IPS-20b (cell line): ENCODE results near the gene FNIP2.
"Not testable (repeated sequence)": the region's sequence is repeated elsewhere in the genome, so short reads cannot be mapped to it uniquely, and the experiment has no call there.

Experiments used
- H3K27ac ChIP-seq: one replicate; pipeline ENCODE4 v1.5.1; 2013; ENCODE audit warnings: low read length
- H3K27me3 ChIP-seq: 2 replicates; pipeline ENCODE4 v1.6.1; 2013; ENCODE audit warnings: mild to moderate bottlenecking, low read length, inconsistent platforms; ENCODE audit not compliant: insufficient read depth
- H3K36me3 ChIP-seq: 2 replicates; pipeline ENCODE4 v1.6.1; 2013; ENCODE audit warnings: low read depth, mild to moderate bottlenecking, inconsistent platforms, low read length, moderate library complexity; ENCODE audit not compliant: insufficient read depth
- H3K4me1 ChIP-seq: 2 replicates; pipeline ENCODE4 v1.6.1; 2013; ENCODE audit warnings: mild to moderate bottlenecking, control low read depth, inconsistent platforms, low read length, moderate library complexity; ENCODE audit not compliant: insufficient read depth
- H3K4me3 ChIP-seq: 2 replicates; pipeline ENCODE4 v1.5.1; 2013; ENCODE audit warnings: mild to moderate bottlenecking, low read length, inconsistent platforms
- H3K9ac ChIP-seq: 2 replicates; pipeline ENCODE4 v1.6.1; 2013; ENCODE audit warnings: low read depth, mild to moderate bottlenecking, inconsistent platforms, low read length, moderate library complexity
- H3K9me3 ChIP-seq: 2 replicates; pipeline ENCODE4 v1.6.1; 2013; ENCODE audit warnings: mild to moderate bottlenecking, low read depth, low read length, inconsistent platforms; ENCODE audit not compliant: insufficient read depth

The FNIP2 gene

DNA sequence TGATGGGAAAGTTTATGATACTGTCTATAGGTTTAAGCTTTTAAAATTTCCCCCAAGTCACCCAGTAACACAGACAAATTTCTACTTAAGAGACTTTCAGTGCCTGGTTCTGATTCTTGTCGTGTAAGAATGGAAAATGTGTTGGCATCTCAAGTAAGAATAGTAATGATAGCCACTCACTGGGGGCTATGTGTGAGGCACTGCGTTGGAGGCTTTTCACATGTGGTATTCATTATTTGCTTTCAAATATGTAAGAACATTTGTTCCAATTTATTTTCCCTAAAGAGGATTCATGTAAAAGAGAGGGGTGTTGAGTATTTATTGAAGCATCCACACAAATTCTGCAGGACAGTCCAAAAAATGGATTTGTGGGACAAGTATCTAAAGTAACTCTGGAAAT is 143.6 kb downstream of the FNIP2 start:
- Histone ChIP-seq H3K36me3 (no peaks in the 10 kb centered on the region), H3K4me3 (no peak overlapping the region), H3K27me3 (no peaks in the 10 kb centered on the region), H3K27ac (no peak overlapping the region), H3K4me1 (0 out of 2 replicates have a peak, but pooled peaks cover 2% of the 10 kb centered on the region), H3K9me3 (no peaks in the 10 kb centered on the region), H3K9ac (no peak overlapping the region)

DNA sequence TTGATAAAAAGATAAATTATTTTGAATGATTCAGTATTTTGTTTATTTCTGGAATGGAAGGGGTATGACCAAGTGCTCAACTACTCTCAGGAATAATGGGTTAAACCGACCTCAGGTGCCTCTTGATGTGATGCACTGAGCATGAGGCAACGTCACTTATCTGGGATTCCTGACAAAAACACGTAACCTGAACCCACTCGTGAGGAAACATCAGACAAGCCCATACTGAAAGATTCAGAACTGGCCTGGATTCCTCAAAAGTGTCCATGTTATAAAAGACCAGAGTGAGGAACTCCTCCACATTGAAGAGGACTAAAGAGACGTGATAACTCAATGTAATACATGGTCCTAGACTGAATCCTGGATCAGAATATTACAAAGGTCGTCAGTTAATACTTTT is 144.0 kb downstream of the FNIP2 start:
- H3K27me3 ChIP-seq, result no peaks in the 10 kb centered on the region
- H3K9ac ChIP-seq, result no peak overlapping the region
- no peaks in the 10 kb centered on the region for H3K36me3 ChIP-seq
- H3K4me1 ChIP-seq, result 0 out of 2 replicates have a peak, but pooled peaks cover 2% of the 10 kb centered on the region
- H3K27ac ChIP-seq, result no peak overlapping the region
- H3K4me3 ChIP-seq, result no peak overlapping the region
- H3K9me3 ChIP-seq, result no peaks in the 10 kb centered on the region

DNA sequence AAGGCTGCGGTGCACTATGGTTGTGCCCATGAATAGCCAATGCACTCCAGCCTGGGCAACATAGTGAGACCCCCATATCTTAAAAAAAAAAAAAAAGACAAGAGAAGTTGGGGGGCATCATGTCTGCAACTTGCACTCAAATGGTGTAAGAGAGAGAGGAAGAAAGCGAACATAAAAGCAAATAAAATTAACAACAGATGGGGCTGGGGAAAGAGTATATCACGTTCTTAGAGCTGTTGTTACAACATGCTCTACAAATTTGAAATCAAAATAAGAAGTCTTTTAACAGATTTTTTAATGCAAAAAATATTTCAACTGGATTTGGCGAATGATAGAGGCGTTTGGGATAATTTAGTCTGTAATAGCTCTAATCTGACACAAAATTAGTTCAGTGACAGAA is 144.9 kb downstream of the FNIP2 start:
- H3K27ac ChIP-seq, result no peak overlapping the region
- no peaks in the 10 kb centered on the region for H3K9me3 ChIP-seq
- no peak overlapping the region for H3K4me3 ChIP-seq

DNA sequence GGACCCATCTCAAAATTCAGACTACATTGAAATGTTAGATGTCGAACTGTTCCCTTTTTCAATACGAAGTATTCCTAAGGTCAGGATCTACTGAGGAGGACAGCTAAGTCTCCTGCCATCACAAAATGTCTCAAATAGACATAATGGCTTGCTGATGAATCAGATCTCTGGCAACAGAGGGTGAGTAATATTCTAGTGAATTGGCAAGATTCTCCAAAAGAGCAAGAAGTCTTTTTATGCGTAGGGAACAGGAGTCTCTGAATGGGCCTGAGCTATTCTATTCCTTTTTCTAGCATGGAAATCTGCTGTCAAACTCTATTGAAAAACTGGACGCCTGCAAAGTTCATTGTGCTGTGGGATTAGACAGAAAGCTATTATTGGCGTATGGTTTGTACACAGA is 145.4 kb downstream of the FNIP2 start:
- Histone ChIP-seq H3K36me3 (no peaks in the 10 kb centered on the region), H3K9me3 (no peaks in the 10 kb centered on the region), H3K9ac (no peak overlapping the region), H3K27me3 (no peaks in the 10 kb centered on the region), H3K27ac (no peak overlapping the region), H3K4me1 (0 out of 2 replicates have a peak, but pooled peaks cover 2% of the 10 kb centered on the region), H3K4me3 (no peak overlapping the region)

More for the DNA sequence above, 144.9 kb downstream of the FNIP2 start:
- H3K4me1 ChIP-seq, result 0 out of 2 replicates have a peak, but pooled peaks cover 2% of the 10 kb centered on the region
- H3K36me3 ChIP-seq, result no peaks in the 10 kb centered on the region
- no peaks in the 10 kb centered on the region for H3K27me3 ChIP-seq
- H3K9ac ChIP-seq, result no peak overlapping the region

DNA sequence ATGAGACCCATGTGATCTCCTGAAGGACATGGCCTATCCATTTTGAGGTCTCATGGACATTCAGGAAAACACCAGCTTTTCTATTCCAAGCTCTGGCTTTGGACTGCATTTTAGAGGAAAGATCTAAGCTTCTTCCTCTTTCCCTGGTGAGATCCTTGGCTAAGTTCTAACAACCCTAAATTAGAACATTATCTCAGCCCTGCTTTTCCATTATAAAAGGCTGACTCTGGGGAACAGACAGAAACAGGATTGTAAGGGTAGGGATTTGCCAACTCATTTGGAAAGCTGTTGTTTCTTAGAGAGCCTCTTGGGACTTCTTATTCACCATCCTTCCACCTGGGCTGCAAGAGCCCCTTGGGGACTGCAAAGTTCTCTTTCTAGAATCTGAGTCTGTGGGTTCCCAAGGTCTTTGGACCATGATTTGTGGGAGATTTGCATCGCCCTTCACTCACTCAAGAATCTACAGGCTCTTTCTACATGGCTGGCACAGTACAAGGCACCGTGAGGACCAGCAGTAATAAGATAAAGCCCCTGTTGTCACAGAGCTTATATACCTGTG is 146.9 kb downstream of the FNIP2 start:
- H3K36me3 ChIP-seq, result no peaks in the 10 kb centered on the region
- H3K9ac ChIP-seq, result no peak overlapping the region
- no peak overlapping the region for H3K4me3 ChIP-seq
- no peaks in the 10 kb centered on the region for H3K27me3 ChIP-seq
- no peak overlapping the region for H3K27ac ChIP-seq
- 0 out of 2 replicates have a peak, but pooled peaks cover 2% of the 10 kb centered on the region for H3K4me1 ChIP-seq
- H3K9me3 ChIP-seq, result no peaks in the 10 kb centered on the region

DNA sequence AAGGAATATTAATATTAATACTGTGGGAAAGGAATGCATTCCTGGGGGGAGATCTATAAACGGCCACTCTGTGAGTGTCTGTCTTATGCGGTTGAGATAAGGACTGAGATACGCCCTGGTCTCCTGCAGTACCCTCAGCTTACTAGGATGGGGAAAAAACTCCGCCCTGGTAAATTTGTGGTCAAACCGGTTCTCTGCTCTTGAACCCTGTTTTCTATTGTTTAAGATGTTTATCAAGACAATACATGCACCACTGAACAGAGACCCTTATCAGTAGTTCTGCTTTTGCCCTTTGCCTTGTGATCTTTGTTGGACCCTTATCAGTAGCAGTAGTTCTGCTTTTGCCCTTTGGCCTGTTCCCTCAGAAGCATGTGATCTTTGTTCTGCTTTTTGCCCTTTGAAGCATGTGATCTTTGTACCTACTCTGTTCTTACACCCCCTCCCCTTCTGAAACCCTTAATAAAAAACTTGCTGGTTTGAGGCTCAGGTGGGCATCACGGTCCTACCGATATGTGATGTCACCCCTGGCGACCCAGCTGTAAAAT is 151.7 kb downstream of the FNIP2 start:
- not testable (repeated sequence) for H3K36me3 ChIP-seq, H3K9me3 ChIP-seq, H3K27me3 ChIP-seq, H3K4me3 ChIP-seq, H3K27ac ChIP-seq, H3K4me1 ChIP-seq, H3K9ac ChIP-seq

DNA sequence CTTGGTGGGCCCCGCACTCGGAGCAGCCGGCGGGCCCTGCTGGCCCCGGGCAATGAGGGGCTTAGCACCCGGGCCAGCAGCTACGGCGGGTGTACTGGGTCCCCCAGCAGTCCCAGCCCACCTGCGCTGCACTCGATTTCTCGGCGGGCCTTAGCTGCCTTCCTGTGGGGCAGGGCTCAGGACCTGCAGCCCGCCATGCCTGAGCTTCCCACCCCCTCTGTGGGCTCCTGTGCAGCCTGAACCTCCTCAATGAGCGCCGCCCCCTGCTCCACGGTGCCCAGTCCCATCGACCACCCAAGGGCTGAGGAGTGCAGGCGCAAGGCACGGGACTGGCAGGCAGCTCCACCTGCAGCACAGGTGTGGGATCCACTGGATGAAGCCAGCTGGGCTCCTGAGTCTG is 158.9 kb downstream of the FNIP2 start:
- not testable (repeated sequence) for H3K9ac ChIP-seq, H3K4me1 ChIP-seq, H3K27me3 ChIP-seq, H3K36me3 ChIP-seq, H3K4me3 ChIP-seq, H3K9me3 ChIP-seq, H3K27ac ChIP-seq

DNA sequence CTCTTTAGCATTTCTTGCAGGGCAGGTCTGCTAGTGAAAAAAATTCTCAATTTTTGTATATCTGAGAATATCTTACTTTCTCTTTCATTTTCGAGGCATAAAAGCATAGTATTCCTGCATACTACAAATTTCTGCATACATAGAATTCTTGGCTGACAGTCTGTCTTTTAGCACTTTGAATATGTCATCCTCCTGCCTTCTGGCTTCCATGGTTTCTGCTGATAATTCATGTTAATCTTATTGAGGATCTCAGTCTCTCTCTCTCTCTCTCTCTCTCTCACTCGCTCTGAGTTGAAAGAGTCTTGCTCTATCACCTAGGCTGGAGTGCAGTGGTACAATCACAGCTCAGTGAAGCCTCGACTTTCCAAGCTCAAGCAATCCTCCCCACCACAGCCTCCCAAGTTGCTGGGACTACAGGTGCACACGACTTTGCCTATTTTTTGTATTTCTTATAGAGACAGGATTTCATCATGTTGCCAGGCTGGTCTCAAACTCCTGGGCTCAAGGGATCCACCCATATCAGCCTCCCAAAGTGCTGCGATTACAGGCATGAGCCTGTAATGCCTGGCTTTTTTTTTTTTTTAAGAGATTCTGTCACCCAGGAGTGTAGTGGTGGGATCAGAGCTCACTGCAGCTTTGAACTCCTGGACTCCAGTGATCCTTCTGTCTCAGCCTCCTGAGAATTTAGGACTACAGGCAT is 161.3 kb downstream of the FNIP2 start:
- no peaks in the 10 kb centered on the region for H3K9me3 ChIP-seq
- H3K27me3 ChIP-seq, result no peaks in the 10 kb centered on the region
- H3K4me1 ChIP-seq, result no peaks in the 10 kb centered on the region
- H3K9ac ChIP-seq, result no peak overlapping the region
- H3K4me3 ChIP-seq, result no peak overlapping the region
- H3K36me3 ChIP-seq, result no peaks in the 10 kb centered on the region
- no peak overlapping the region for H3K27ac ChIP-seq

DNA sequence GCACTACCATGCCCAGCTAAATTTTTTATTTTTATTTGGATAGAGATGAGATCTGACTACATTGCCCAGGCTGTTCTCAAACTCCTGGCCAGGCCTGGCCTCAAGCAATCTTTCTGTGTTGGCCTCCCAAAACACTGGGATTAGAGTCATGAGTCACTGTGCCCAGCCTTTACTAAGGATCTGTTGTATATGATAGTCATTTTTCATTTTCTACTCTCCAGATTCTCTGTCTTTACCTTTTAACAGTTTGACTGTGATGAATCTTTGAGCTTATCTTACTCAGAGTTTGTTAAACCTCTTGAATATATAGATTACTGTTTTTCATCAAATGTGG is 161.8 kb downstream of the FNIP2 start:
- H3K27me3 ChIP-seq, result no peaks in the 10 kb centered on the region
- H3K4me1 ChIP-seq, result no peaks in the 10 kb centered on the region
- H3K9ac ChIP-seq, result no peak overlapping the region
- H3K27ac ChIP-seq, result no peak overlapping the region
- H3K4me3 ChIP-seq, result no peak overlapping the region
- H3K9me3 ChIP-seq, result no peaks in the 10 kb centered on the region
- H3K36me3 ChIP-seq, result no peaks in the 10 kb centered on the region

DNA sequence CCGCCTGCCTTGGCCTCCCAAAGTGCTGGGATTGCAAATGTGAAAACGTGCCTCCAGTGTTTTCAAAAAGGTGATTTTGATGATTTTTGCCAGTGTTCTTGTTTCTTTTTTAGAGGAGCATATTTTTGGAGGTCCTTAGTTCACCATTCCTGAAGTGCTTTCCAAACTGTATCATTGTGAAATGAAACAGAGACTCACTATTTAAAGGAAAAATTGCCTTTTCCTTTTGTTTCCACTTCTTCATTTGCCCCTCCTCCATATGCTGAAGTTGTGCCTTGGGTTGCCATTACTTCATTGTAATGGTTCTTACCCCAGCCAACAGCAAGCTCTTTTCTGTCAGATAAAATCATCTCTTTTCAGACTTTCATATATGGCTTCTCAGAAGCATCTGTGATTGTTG is 164.4 kb downstream of the FNIP2 start:
- Histone ChIP-seq H3K4me3 (no peak overlapping the region), H3K9ac (no peak overlapping the region), H3K36me3 (no peaks in the 10 kb centered on the region), H3K27me3 (no peaks in the 10 kb centered on the region), H3K4me1 (no peaks in the 10 kb centered on the region), H3K9me3 (no peaks in the 10 kb centered on the region), H3K27ac (no peak overlapping the region)

DNA sequence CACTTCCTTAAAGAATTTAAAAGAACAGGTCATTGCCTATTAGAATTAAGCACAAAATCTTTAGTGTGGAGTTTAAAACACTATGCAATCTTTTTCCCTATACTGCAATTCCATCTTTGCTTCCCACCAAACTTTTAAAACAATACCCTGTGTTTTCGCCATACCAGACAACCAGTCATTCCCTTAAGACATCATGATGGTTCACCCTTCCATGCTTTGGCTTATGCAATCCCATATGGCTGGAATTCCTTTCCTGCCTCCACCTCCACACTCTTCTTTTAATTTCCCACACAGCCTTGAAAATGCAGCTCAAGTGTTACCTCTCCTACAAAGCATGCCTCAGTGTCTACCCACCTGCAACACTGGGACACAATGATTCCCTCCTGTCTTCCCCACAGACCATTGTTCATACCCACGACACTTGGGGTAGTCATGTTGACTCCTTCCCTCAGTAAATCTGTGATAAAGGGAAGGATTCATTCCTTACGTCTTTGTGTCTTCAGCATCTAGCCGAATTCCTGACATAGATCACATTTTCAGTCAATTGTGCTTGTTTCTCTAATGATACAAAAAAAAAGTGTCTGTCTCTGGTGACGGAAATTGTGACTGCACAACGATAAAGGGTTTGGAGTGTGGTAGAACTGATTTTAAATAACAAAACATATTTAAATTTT is 166.3 kb downstream of the FNIP2 start:
- H3K4me3 ChIP-seq, result no peak overlapping the region
- no peak overlapping the region for H3K27ac ChIP-seq
- H3K9me3 ChIP-seq, result no peaks in the 10 kb centered on the region
- no peaks in the 10 kb centered on the region for H3K27me3 ChIP-seq
- H3K36me3 ChIP-seq, result no peaks in the 10 kb centered on the region
- no peak overlapping the region for H3K9ac ChIP-seq
- H3K4me1 ChIP-seq, result no peaks in the 10 kb centered on the region

DNA sequence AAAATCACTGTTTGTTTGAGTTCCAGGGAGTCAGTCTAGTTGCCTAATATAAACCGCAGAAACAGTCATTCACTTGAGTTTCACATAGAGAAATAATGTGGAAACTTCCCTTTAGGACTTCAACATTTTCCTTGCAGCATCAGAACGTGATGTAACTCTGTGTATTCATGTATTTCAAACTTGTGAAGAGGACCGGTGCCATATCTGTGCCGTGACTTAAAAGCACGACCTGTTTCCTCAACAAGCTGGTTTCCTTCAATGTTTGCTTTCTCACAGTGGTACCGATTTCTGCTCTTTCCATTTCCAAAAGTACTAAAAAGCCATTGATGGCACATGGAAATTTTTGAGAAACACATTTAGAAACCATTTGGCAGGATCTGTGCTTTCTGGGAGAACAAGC is 167.4 kb downstream of the FNIP2 start:
- Histone ChIP-seq H3K36me3 (no peaks in the 10 kb centered on the region), H3K4me3 (no peak overlapping the region), H3K9ac (no peak overlapping the region), H3K4me1 (no peaks in the 10 kb centered on the region), H3K9me3 (no peaks in the 10 kb centered on the region), H3K27me3 (no peaks in the 10 kb centered on the region), H3K27ac (no peak overlapping the region)
